GM12864 (cell line): ENCODE results near the gene ABCA7.

ENCODE experiments used
- DNase-seq: peaks from one replicate; pipeline ENCODE4 v3.0.0-alpha.2; 2011; ENCODE audit warnings: low read depth
- H3K4me3 ChIP-seq: 2 replicates; pipeline ENCODE4 v1.5.1; 2011; ENCODE audit warnings: mild to moderate bottlenecking, low read depth, low read length, control low read depth
- CTCF ChIP-seq: IDR thresholded peaks from 2 replicates; pipeline ENCODE4 v1.5.1; 2011; ENCODE audit warnings: low read depth, mild to moderate bottlenecking, moderate library complexity, low read length, control low read depth, inconsistent platforms; ENCODE audit errors: missing control alignments

Gene ABCA7

GRCh38 chr19:1004204-1004802 is 35.6 kb upstream of the ABCA7 start:
- H3K4me3 ChIP-seq: no peak overlapping the region
- no peak for TF ChIP-seq CTCF

GRCh38 chr19:1004803-1005664 is 34.9 kb upstream of the ABCA7 start:
- no peak for DNase-seq
- no peak overlapping the region for H3K4me3 ChIP-seq
- TF ChIP-seq CTCF: no peak

More at GRCh38 chr19:1004204-1004802, 35.6 kb upstream of the ABCA7 start:
- DNase-seq: no peak

DNA sequence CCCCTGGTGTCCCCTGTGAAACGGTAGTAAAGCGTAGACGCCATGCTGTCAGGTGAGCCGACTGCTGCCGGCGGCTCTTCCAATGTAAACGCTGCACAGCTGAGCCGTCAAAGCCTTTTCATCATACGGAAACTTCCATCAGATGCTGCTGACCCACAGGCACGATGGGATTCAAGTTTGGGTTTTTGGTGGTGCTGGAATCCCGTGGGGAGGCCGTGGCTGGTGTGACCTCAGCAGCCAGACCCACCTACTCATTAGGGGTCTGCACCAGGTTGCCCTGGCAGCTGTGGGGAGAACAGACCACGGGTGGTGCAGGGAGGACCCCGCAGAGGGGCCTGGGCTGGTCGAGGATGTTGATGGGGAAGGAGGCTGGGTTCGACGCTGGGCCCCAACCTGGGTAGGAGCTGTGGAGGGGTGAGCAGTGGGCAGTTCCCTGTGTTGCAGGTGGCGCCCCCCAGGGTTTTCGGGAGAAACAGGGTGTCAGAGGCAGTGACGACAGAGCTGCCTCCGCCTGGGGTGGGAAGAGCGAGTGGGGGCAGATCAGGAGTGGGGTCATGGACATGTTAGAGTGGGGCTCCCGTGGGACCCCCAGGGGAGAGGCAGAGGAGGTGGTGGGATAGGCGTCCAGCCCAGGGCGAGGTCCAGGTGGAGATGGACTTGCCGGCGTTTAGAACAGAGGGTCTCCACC is 33.1 kb upstream of the ABCA7 start:
- no peak for DNase-seq
- no peak for TF ChIP-seq CTCF
- H3K4me3 ChIP-seq: no peak overlapping the region

- TF ChIP-seq CTCF: no peak
- H3K4me3 ChIP-seq: no peak overlapping the region
- no peak for DNase-seq
These were observed 32.3 kb upstream of the ABCA7 start for GRCh38 chr19:1007399-1008251.

GRCh38 chr19:1008268-1009040 is 31.5 kb upstream of the ABCA7 start:
- DNase-seq: no peak
- no peak for TF ChIP-seq CTCF
- H3K4me3 ChIP-seq: no peak overlapping the region
